HepG2 (cell line): Measurements from ENCODE around the gene OGG1. TPM values are rescaled to one million over a fixed set of nuclear protein-coding genes. Genes with fewer than 3 reads are reported as not detected.

ENCODE experiments used
- ATAD3A ChIP-seq: sonication (generic); formaldehyde crosslinking; IDR thresholded peaks from 2 replicates; pipeline ENCODE4 v1.4.0; 2020; ENCODE audit warnings: missing genetic modification reagents
- BCLAF1 ChIP-seq: fragments of 450-650 bp; IDR thresholded peaks from 2 replicates; pipeline ENCODE4 v1.6.1; 2017; ENCODE audit warnings: mild to moderate bottlenecking
- KLF16 ChIP-seq, 2 experiments: sonication (generic) in 1 of 2; formaldehyde crosslinking in 1 of 2; IDR thresholded peaks; 2 replicates each; pipeline versions ENCODE4 v1.6.1 to v1.8.0; 2016 to 2023; ENCODE audit warnings: missing genetic modification reagents in 2 of 2, missing compliant biosample characterization in 1 of 2
- LCORL ChIP-seq, 2 experiments: fragments of 450-650 bp in 1 of 2; sonication (generic) in 1 of 2; formaldehyde crosslinking in 1 of 2; IDR thresholded peaks; 2 replicates each; pipeline versions ENCODE4 v1.5.0 to v1.6.1; 2017 to 2020; ENCODE audit warnings: antibody characterized with exemption in 1 of 2, missing genetic modification reagents in 1 of 2
- MIER3 ChIP-seq: IDR thresholded peaks from 2 replicates; pipeline ENCODE4 v1.6.1; 2016; ENCODE audit warnings: missing compliant biosample characterization, borderline replicate concordance
- ZBTB1 ChIP-seq: sonication (generic); formaldehyde crosslinking; IDR thresholded peaks from 2 replicates; pipeline ENCODE4 v1.4.0; 2020; ENCODE audit warnings: missing genetic modification reagents, borderline replicate concordance
- ZHX1 ChIP-seq: sonication (generic); formaldehyde crosslinking; IDR thresholded peaks from 2 replicates; pipeline ENCODE4 v1.8.1; 2022; ENCODE audit warnings: low read depth, mild to moderate bottlenecking, missing genetic modification reagents
- ZNF230 ChIP-seq: sonication (generic); formaldehyde crosslinking; IDR thresholded peaks from 2 replicates; pipeline ENCODE4 v1.4.0; 2020; ENCODE audit warnings: mild to moderate bottlenecking, missing genetic modification reagents
- ZNF383 ChIP-seq: sonication (generic); formaldehyde crosslinking; IDR thresholded peaks from 2 replicates; pipeline ENCODE4 v1.4.0; 2020; ENCODE audit warnings: missing genetic modification reagents, mild to moderate bottlenecking, borderline replicate concordance
- ZNF567 ChIP-seq: sonication (generic); formaldehyde crosslinking; IDR thresholded peaks from 2 replicates; pipeline ENCODE4 v1.8.1; 2023; ENCODE audit warnings: mild to moderate bottlenecking, missing genetic modification reagents, borderline replicate concordance
- ZNF644 ChIP-seq: IDR thresholded peaks from 2 replicates; pipeline ENCODE4 v1.6.1; 2016; ENCODE audit warnings: low read depth
- ZNF761 ChIP-seq: sonication (generic); formaldehyde crosslinking; conservative IDR thresholded peaks from 2 replicates; pipeline ENCODE4 v1.4.0; 2020; ENCODE audit warnings: mild to moderate bottlenecking, missing genetic modification reagents
- ZNF766 ChIP-seq: sonication (generic); formaldehyde crosslinking; IDR thresholded peaks from 2 replicates; pipeline ENCODE4 v1.5.0; 2020; ENCODE audit warnings: missing genetic modification reagents, borderline replicate concordance
- ZNF772 ChIP-seq: sonication (generic); formaldehyde crosslinking; IDR thresholded peaks from 2 replicates; pipeline ENCODE4 v1.5.0; 2020; ENCODE audit warnings: mild to moderate bottlenecking, missing genetic modification reagents
- polyA plus RNA-seq, 8 experiments: library from polyadenylated mRNA; depleted of rRNA in 3 of 8; stranded (reverse) in 7 of 8; unstranded in 1 of 8; fragments of >200 nt; fragmentation: Illumina TruSeq in 4 of 8; extraction: Trizol in 4 of 8; gene quantifications; 2 replicates each; pipeline versions ENCODE4 v1.2.1 to v1.2.3, GENCODE V29; 2011 to 2016; ENCODE audit warnings: low read depth in 4 of 8, missing spikeins in 1 of 8, mixed read lengths in 1 of 8; ENCODE audit not compliant: insufficient read depth in 1 of 8
- total RNA-seq, 5 experiments: library from RNA; depleted of rRNA; stranded (reverse); fragments of >200 nt; fragmentation: Illumina TruSeq; extraction: Trizol; gene quantifications; 2 replicates each; pipeline ENCODE4 v1.2.3, GENCODE V29; 2016; ENCODE audit warnings: low read depth in 1 of 5
- TF ChIP-seq, protein P1 (sequence below): sonication (generic); formaldehyde crosslinking; IDR thresholded peaks from 2 replicates; pipeline ENCODE4 v1.4.0; 2020; ENCODE audit warnings: missing genetic modification reagents
- TF ChIP-seq, protein P2 (sequence below): conservative IDR thresholded peaks from 2 replicates; pipeline ENCODE4 v1.6.1; 2018; ENCODE audit warnings: missing genetic modification reagents
- TF ChIP-seq, protein P3 (sequence below): sonication (generic); formaldehyde crosslinking; conservative IDR thresholded peaks from 2 replicates; pipeline ENCODE4 v1.4.0; 2020; ENCODE audit warnings: missing genetic modification reagents

The OGG1 gene
- total and polyA plus RNA-seq, 2 of the 13 experiments (the other 11 are each of a cell fraction or from before 2014, with no cell fraction given), result 28.7 to 33.2 TPM

- TF ChIP-seq ZNF772 (no peak), ZNF761 (CRISPR knock-in tag) (no peak), KLF16 (CRISPR knock-in tag; IDR thresholded peaks at IDR 0.05) (peak in 1 of 2 experiments; percentile 74; a peak in 1 of 4 replicates), ZNF567 (CRISPR knock-in tag) (no peak), ZNF383 (no peak), ZBTB1 (peak; percentile 81; the same call in 1 of the 2 replicates), ATAD3A (CRISPR knock-in tag) (peak; percentile 89; the same call in 1 of the 2 replicates), BCLAF1 (no peak), ZNF230 (CRISPR knock-in tag) (peak; percentile 29; the same call in 1 of the 2 replicates), LCORL (IDR thresholded peaks at IDR 0.05) (no peak), LCORL (CRISPR knock-in tag; IDR thresholded peaks at IDR 0.05) (no peak), ZNF766 (CRISPR knock-in tag) (no peak), ZNF644 (CRISPR knock-in tag) (no peak), MIER3 (CRISPR knock-in tag) (peak; percentile 34; the same call in 1 of the 2 replicates), ZHX1 (no peak; the same call in 1 of the 2 replicates)
- TF ChIP-seq, protein P1, sequence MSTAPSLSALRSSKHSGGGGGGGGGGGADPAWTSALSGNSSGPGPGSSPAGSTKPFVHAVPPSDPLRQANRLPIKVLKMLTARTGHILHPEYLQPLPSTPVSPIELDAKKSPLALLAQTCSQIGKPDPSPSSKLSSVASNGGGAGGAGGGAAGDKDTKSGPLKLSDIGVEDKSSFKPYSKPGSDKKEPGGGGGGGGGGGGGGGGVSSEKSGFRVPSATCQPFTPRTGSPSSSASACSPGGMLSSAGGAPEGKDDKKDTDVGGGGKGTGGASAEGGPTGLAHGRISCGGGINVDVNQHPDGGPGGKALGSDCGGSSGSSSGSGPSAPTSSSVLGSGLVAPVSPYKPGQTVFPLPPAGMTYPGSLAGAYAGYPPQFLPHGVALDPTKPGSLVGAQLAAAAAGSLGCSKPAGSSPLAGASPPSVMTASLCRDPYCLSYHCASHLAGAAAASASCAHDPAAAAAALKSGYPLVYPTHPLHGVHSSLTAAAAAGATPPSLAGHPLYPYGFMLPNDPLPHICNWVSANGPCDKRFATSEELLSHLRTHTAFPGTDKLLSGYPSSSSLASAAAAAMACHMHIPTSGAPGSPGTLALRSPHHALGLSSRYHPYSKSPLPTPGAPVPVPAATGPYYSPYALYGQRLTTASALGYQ (CRISPR knock-in tag), result no peak
- TF ChIP-seq, protein P2, sequence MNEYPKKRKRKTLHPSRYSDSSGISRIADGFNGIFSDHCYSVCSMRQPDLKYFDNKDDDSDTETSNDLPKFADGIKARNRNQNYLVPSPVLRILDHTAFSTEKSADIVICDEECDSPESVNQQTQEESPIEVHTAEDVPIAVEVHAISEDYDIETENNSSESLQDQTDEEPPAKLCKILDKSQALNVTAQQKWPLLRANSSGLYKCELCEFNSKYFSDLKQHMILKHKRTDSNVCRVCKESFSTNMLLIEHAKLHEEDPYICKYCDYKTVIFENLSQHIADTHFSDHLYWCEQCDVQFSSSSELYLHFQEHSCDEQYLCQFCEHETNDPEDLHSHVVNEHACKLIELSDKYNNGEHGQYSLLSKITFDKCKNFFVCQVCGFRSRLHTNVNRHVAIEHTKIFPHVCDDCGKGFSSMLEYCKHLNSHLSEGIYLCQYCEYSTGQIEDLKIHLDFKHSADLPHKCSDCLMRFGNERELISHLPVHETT (CRISPR knock-in tag), result peak; percentile 66; the same call in 1 of the 2 replicates
- TF ChIP-seq, protein P3, sequence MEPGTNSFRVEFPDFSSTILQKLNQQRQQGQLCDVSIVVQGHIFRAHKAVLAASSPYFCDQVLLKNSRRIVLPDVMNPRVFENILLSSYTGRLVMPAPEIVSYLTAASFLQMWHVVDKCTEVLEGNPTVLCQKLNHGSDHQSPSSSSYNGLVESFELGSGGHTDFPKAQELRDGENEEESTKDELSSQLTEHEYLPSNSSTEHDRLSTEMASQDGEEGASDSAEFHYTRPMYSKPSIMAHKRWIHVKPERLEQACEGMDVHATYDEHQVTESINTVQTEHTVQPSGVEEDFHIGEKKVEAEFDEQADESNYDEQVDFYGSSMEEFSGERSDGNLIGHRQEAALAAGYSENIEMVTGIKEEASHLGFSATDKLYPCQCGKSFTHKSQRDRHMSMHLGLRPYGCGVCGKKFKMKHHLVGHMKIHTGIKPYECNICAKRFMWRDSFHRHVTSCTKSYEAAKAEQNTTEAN (CRISPR knock-in tag), result 0 out of 2 replicates have a peak, but pooled peaks have one; percentile 42
These were observed 45.1 kb upstream of the OGG1 start (continued) for GRCh38 chr3:9704347-9705322.
